DOHH2 (cell line): Measurements from ENCODE around the gene SUPT20H.

Experiments
- H3F3A ChIP-seq: fragments of 200-600 bp; sonication (generic), shearing (Covaris generic); 2 replicates; pipeline ENCODE4 v1.6.0; 2016; ENCODE audit warnings: antibody characterized with exemption, mild to moderate bottlenecking; ENCODE audit not compliant: control insufficient read depth, insufficient read depth
- H3K27ac ChIP-seq: fragments of 200-600 bp; sonication (generic); 2 replicates; pipeline ENCODE4 v1.5.1; 2014; ENCODE audit warnings: low read depth, mild to moderate bottlenecking, low read length, moderate library complexity
- H3K27me3 ChIP-seq: fragments of 200-600 bp; sonication (generic); 2 replicates; pipeline ENCODE4 v1.6.1; 2014; ENCODE audit warnings: mild to moderate bottlenecking, low read length, mixed read lengths; ENCODE audit not compliant: control insufficient read depth
- H3K36me3 ChIP-seq: fragments of 200-600 bp; sonication (generic); 2 replicates; pipeline ENCODE4 v1.6.1; 2014; ENCODE audit warnings: mild to moderate bottlenecking, low read length, moderate library complexity, mixed read lengths; ENCODE audit not compliant: control insufficient read depth
- H3K4me1 ChIP-seq: fragments of 200-600 bp; sonication (generic); 2 replicates; pipeline ENCODE4 v1.6.1; 2014; ENCODE audit warnings: mild to moderate bottlenecking, low read length, mixed read lengths; ENCODE audit not compliant: control insufficient read depth
- H3K4me2 ChIP-seq: fragments of 200-600 bp; sonication (generic); 2 replicates; pipeline ENCODE4 v1.6.0; 2014; ENCODE audit warnings: mild to moderate bottlenecking, low read length, moderate library complexity
- H3K4me3 ChIP-seq: fragments of 200-600 bp; sonication (generic); 2 replicates; pipeline ENCODE4 v1.5.1; 2014; ENCODE audit warnings: mild to moderate bottlenecking, low read length, mixed read lengths
- H3K79me2 ChIP-seq: fragments of 200-600 bp; sonication (generic); 2 replicates; pipeline ENCODE4 v1.6.1; 2014; ENCODE audit warnings: mild to moderate bottlenecking, low read length, mixed read lengths; ENCODE audit not compliant: control insufficient read depth
- H3K9me2 ChIP-seq: fragments of 200-600 bp; sonication (generic); replicated peaks from 2 replicates; pipeline ENCODE4 v1.6.1; 2014; ENCODE audit warnings: mild to moderate bottlenecking, low read length, mixed read lengths; ENCODE audit not compliant: control insufficient read depth
- H3K9me3 ChIP-seq: fragments of 200-600 bp; sonication (generic); 2 replicates; pipeline ENCODE4 v1.6.1; 2014; ENCODE audit warnings: antibody characterized with exemption, low read length, mixed read lengths; ENCODE audit not compliant: control insufficient read depth, insufficient read depth
- H4K20me1 ChIP-seq: fragments of 200-600 bp; sonication (generic); 2 replicates; pipeline ENCODE4 v1.6.0; 2014; ENCODE audit warnings: low read depth, mild to moderate bottlenecking, antibody characterized with exemption, low read length, moderate library complexity; ENCODE audit not compliant: control insufficient read depth, insufficient read depth
- EZH2phosphoT487 ChIP-seq: fragments of 200-600 bp; sonication (generic); IDR thresholded peaks from 2 replicates; pipeline ENCODE4 v1.6.1; 2017; ENCODE audit warnings: borderline replicate concordance, mild to moderate bottlenecking, antibody characterized with exemption, low read length, moderate library complexity, mixed read lengths
- TF ChIP-seq, protein P1 (sequence below): fragments of 200-600 bp; sonication (generic); IDR thresholded peaks from one replicate; pipeline ENCODE4 v1.5.1; 2014; ENCODE audit warnings: antibody characterized with exemption, mild to moderate bottlenecking, low read depth, low read length; ENCODE audit not compliant: poor library complexity, severe bottlenecking

Gene SUPT20H

DNA sequence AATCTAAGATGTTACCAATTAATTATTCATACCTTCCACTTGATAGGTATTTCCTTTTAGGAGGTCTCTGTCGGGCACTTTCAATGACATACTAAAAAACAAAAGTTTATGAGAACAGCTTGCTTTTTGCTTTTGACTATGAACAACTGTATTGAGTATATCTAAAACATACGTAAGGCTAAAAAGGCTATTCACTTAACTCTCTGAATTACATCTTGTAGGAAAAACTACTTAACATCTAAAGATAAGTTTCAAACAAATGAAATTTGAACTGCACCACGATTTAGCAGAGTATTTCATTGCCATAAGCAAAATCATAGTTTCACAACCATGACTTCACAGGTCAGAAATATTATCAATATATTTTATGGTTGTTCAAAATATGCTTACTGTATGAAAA, 11.6 kb downstream of the SUPT20H start:
- Histone ChIP-seq H3K9me2 (no peaks in the 10 kb centered on the region), H3K36me3 (peaks cover 63% of the 10 kb centered on the region), H3K27ac (no peak overlapping the region), H3F3A (0 out of 2 replicates have a peak, but pooled peaks cover 2% of the 10 kb centered on the region), H3K79me2 (peaks cover 35% of the 10 kb centered on the region), H4K20me1 (no peaks in the 10 kb centered on the region), H3K9me3 (no peaks in the 10 kb centered on the region), H3K4me1 (peaks cover 4% of the 10 kb centered on the region; the same call in 1 of the 2 replicates), H3K4me2 (no peak overlapping the region), H3K4me3 (no peak overlapping the region), H3K27me3 (no peaks in the 10 kb centered on the region)
- no peak for TF ChIP-seq EZH2phosphoT487
- TF ChIP-seq, protein P1, sequence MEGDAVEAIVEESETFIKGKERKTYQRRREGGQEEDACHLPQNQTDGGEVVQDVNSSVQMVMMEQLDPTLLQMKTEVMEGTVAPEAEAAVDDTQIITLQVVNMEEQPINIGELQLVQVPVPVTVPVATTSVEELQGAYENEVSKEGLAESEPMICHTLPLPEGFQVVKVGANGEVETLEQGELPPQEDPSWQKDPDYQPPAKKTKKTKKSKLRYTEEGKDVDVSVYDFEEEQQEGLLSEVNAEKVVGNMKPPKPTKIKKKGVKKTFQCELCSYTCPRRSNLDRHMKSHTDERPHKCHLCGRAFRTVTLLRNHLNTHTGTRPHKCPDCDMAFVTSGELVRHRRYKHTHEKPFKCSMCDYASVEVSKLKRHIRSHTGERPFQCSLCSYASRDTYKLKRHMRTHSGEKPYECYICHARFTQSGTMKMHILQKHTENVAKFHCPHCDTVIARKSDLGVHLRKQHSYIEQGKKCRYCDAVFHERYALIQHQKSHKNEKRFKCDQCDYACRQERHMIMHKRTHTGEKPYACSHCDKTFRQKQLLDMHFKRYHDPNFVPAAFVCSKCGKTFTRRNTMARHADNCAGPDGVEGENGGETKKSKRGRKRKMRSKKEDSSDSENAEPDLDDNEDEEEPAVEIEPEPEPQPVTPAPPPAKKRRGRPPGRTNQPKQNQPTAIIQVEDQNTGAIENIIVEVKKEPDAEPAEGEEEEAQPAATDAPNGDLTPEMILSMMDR, result no peak

DNA sequence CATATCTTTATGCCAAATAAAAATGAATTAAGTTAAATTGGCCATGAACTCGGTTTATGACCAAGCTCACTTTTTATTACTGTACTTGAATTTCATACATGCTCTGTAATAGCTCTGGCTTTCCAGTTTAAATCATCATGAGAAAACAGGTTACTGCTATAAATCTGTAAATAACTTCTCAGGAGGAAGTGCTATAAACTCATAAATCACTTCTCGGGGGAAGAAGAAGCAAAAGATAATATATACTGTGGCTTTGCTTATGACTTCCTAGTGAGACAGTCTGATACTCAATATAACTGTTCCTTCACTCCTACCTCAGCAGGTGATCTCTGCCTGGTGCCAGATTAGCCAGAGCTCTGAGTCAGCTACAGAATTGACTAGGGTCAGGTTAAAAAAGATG, 12.5 kb downstream of the SUPT20H start:
- Histone ChIP-seq H3K27ac (no peak overlapping the region), H3K79me2 (peaks cover 27% of the 10 kb centered on the region), H3K27me3 (no peaks in the 10 kb centered on the region), H3K36me3 (peaks cover 72% of the 10 kb centered on the region), H3K9me2 (no peaks in the 10 kb centered on the region), H3K9me3 (no peaks in the 10 kb centered on the region), H3K4me2 (no peak overlapping the region), H3F3A (0 out of 2 replicates have a peak, but pooled peaks cover 2% of the 10 kb centered on the region), H4K20me1 (no peaks in the 10 kb centered on the region), H3K4me1 (peaks cover 4% of the 10 kb centered on the region; the same call in 1 of the 2 replicates), H3K4me3 (no peak overlapping the region)
- TF ChIP-seq, protein P1, result no peak
- TF ChIP-seq EZH2phosphoT487, result no peak

DNA sequence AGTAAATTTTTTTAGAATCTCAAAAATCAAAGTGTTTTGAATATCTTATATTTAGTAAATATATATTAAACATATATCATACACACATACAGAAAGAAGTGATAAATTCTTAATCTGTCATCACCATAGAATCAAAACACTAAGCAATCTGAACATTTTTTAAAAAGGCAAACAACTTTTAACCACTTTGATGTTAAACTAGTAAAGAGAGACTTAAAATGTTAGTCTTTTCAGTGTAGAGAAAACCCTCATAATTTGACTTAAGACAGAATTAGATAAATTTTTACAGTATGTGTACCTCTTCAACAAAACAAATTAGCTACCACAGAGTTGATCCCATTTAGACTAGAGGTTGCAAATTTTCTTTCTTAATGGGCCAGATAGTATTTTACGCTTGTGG, 13.4 kb downstream of the SUPT20H start:
- TF ChIP-seq EZH2phosphoT487, result no peak
- TF ChIP-seq, protein P1, result no peak
- peaks cover 75% of the 10 kb centered on the region for H3K36me3 ChIP-seq
- H3K9me2 ChIP-seq, result no peaks in the 10 kb centered on the region
- no peaks in the 10 kb centered on the region for H3K9me3 ChIP-seq
- H3K4me3 ChIP-seq, result no peak overlapping the region
- no peak overlapping the region for H3K4me2 ChIP-seq
- H3K79me2 ChIP-seq, result peaks cover 18% of the 10 kb centered on the region
- H4K20me1 ChIP-seq, result no peaks in the 10 kb centered on the region
- H3K27ac ChIP-seq, result no peak overlapping the region
- H3F3A ChIP-seq, result 0 out of 2 replicates have a peak, but pooled peaks cover 2% of the 10 kb centered on the region
- H3K4me1 ChIP-seq, result peaks cover 4% of the 10 kb centered on the region; the same call in 1 of the 2 replicates
- H3K27me3 ChIP-seq, result no peaks in the 10 kb centered on the region

DNA sequence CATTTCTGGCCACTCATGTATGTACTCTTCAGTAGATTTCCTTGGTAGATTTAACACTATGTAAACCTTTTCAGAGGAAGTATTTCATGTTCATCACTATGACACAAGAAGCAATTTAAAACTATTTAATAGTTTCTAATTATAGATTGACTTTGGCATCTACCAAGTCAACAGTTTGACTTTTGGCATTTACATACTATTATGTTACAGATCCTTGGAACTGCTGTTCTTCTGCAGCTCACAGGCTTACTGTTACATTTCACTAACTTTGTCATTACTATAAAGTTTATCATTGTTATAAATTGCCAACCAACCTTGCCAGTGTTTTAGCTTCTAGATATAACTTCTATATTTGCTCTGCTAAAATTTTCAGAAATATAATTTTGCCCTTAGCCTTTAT, 18.7 kb downstream of the SUPT20H start:
- Histone ChIP-seq H3K9me2 (no peaks in the 10 kb centered on the region), H3K4me3 (no peak overlapping the region), H3K27ac (no peak overlapping the region), H3K4me1 (peaks cover 4% of the 10 kb centered on the region; the same call in 1 of the 2 replicates), H3K4me2 (no peak overlapping the region), H3F3A (no peaks in the 10 kb centered on the region), H4K20me1 (no peaks in the 10 kb centered on the region), H3K79me2 (no peaks in the 10 kb centered on the region), H3K9me3 (no peaks in the 10 kb centered on the region), H3K27me3 (no peaks in the 10 kb centered on the region), H3K36me3 (peaks cover 85% of the 10 kb centered on the region)
- TF ChIP-seq EZH2phosphoT487, result no peak
- TF ChIP-seq, protein P1, result no peak
